Activated CD4-positive, alpha-beta memory T cell treated with anti-CD3 and anti-CD28 coated beads for 36 hours (primary cell): Measurements from ENCODE around the gene UBAP1L. TPM values are rescaled to one million over a fixed set of nuclear protein-coding genes. Genes with fewer than 3 reads are reported as not detected.
"Not testable (repeated sequence)": the region's sequence is repeated elsewhere in the genome, so short reads cannot be mapped to it uniquely, and the experiment has no call there.

Source experiments
- CTCF ChIA-PET: fragments of 350-600 bp; sonication (Branson Sonifier 250); formaldehyde crosslinking; loops from one replicate; lab custom pipeline; 2021; ENCODE audit warnings: antibody characterized with exemption, inconsistent platforms; lab: Charles Lee
- POLR2A ChIA-PET: fragments of 350-600 bp; sonication (Branson Sonifier 250); formaldehyde crosslinking; loops from one replicate; lab custom pipeline; 2021; ENCODE audit warnings: antibody characterized with exemption; lab: Charles Lee
- DNase-seq: peaks from one replicate; pipeline ENCODE4 v3.0.0-alpha.2; 2020
- H3K27ac Mint-ChIP-seq: one replicate; pipeline ENCODE4 v1.8.0; 2021; ENCODE audit warnings: mixed read lengths
- H3K27me3 Mint-ChIP-seq: one replicate; pipeline ENCODE4 v1.8.0; 2021; ENCODE audit warnings: mixed read lengths
- H3K36me3 Mint-ChIP-seq: one replicate; pipeline ENCODE4 v1.8.0; 2021; ENCODE audit warnings: mixed read lengths
- H3K4me1 Mint-ChIP-seq: one replicate; pipeline ENCODE4 v1.8.0; 2021; ENCODE audit warnings: low read depth, mixed read lengths
- H3K4me3 Mint-ChIP-seq: one replicate; pipeline ENCODE4 v1.8.0; 2021; ENCODE audit warnings: mild to moderate bottlenecking, mixed read lengths
- H3K9me3 Mint-ChIP-seq: one replicate; pipeline ENCODE4 v1.8.0; 2021; ENCODE audit warnings: mixed read lengths
- intact Hi-C: fragments of 100-400 bp; cut with micrococcal nuclease; formaldehyde crosslinking; loops from one replicate; pipeline ENCODE4 v1.15.1; 2023
- total RNA-seq, 2 experiments: library from RNA; stranded (reverse); gene quantifications; one replicate each; pipeline ENCODE4 v1.2.3, GENCODE V29; 2021

Gene UBAP1L
- total RNA-seq, 2 experiments from 2014 or later: 2.1 to 2.4 TPM

- no peaks in the 10 kb centered on the region for H3K27me3 Mint-ChIP-seq
- ChIA-PET CTCF (interaction anchor here (1.0 kb wide), 1 partner anchor 18 kb away, joined by 3 read pairs; no protein-coding TSS in a partner anchor), POLR2A (interaction anchor here (0.5 to 1.0 kb wide), 4 partner anchors 46 to 860 kb away, joined by 3 to 4 read pairs (median 3); partner anchors contain the start of gene RNU5B-1)
- H3K4me1 Mint-ChIP-seq: peaks cover 28% of the 10 kb centered on the region
- peak overlapping the region; percentile 85 for H3K4me3 Mint-ChIP-seq
- peak; percentile 34 for DNase-seq
- peaks cover 25% of the 10 kb centered on the region for H3K36me3 Mint-ChIP-seq
- intact Hi-C loops: loop anchor here (2.0 to 5.0 kb wide), 2 partner anchors 52 to 164 kb away; partner anchors contain the start of genes CLPX and RNU5A-1
- peak overlapping the region; percentile 71 for H3K27ac Mint-ChIP-seq
- H3K9me3 Mint-ChIP-seq: peaks cover 13% of the 10 kb centered on the region
Measured at GRCh38 chr15:65132878-65133547, 18.0 kb upstream of the UBAP1L start.

DNA sequence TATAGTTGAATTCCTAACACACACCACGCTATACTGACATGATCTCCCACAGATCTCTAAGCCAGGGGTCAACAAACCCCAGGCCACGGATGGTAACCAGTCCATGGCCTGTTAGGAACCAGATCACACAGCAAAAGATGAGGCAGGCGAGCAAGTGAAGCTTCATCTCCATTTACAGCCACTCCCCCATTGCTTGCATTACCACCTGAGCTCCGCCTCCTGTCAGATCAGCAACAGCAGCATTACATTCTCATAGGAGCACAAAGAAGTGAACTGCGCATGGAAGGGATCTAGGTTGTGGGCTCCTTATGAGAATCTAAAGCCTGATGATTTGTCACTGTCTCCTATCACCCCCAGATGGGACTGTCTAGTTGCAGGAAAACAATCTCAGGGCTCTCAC lies 15.9 kb upstream of the UBAP1L start:
- CTCF ChIA-PET: no interaction called here
- POLR2A ChIA-PET: no interaction called here
- H3K27me3 Mint-ChIP-seq: no peaks in the 10 kb centered on the region
- intact Hi-C loops: loop anchor here (5.0 kb wide), 1 partner anchor 166 kb away; the partner anchor contains the start of gene RNU5A-1
- H3K27ac Mint-ChIP-seq: no peak overlapping the region
- no peak for DNase-seq
- H3K4me1 Mint-ChIP-seq: peaks cover 33% of the 10 kb centered on the region
- H3K9me3 Mint-ChIP-seq: no peaks in the 10 kb centered on the region
- peak overlapping the region; percentile 13 for H3K4me3 Mint-ChIP-seq
- peaks cover 23% of the 10 kb centered on the region for H3K36me3 Mint-ChIP-seq

DNA sequence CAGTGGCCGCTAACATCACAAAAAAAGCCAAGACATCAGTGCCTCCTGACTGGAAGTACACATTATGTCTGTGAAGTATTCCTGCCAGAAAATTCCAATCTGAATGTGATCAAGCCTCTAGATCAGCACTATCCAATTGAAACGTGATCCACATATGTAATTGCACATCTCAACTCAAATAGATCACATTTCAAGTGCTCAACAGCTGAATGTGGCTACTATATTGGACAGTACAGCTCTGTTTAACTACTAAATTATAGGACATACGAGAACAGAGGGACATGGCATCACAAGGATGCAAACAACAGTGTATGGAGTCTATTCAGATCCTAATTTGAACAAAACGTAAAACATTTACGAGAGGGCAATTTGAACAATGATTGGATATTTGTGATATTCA lies 542 bp upstream of the UBAP1L start:
- Mint-ChIP-seq H3K36me3 (peaks cover 28% of the 10 kb centered on the region), H3K27me3 (no peaks in the 10 kb centered on the region), H3K4me3 (no peak overlapping the region), H3K4me1 (peaks cover 2% of the 10 kb centered on the region), H3K9me3 (no peaks in the 10 kb centered on the region), H3K27ac (no peak overlapping the region)
- no peak for DNase-seq
- intact Hi-C loops: no loop called here
- POLR2A ChIA-PET: no interaction called here
- CTCF ChIA-PET: interaction anchor here (1.4 to 1.6 kb wide), 2 partner anchors 14 to 182 kb away, joined by 3 to 7 read pairs; no protein-coding TSS in a partner anchor

DNA sequence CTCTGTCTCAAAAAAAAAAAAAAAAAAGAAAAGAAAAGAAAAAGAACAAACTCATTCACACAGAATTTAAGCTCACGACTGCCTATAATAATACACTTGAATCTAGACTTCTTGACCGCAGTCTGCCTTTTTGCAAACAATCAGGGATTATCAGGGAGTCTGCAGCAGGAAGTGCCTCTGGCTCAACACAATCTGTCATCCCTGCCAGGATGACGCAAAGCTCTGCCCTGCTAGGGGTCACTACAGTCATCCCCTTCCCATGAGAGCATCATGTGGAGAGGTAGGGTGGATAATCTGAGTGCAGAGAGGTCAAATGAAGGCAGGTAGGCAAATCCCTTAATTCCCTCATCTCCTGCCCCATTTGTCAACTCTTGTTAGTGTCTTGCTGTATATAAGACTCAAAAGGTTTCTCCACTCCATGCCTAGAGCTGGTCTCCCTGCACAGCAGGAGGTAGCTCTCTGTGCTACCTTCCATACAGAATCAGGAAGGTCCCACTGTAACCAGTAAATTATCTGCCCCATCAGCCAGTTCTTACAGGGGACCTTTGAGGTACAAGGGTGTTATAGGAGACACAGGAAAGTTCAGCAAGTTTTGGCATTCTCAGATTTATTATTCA lies 4.2 kb downstream of the UBAP1L start:
- Mint-ChIP-seq H3K4me3 (no peak overlapping the region), H3K4me1 (peaks cover 6% of the 10 kb centered on the region), H3K9me3 (no peaks in the 10 kb centered on the region), H3K27me3 (no peaks in the 10 kb centered on the region), H3K36me3 (peaks cover 8% of the 10 kb centered on the region), H3K27ac (no peak overlapping the region)
- no peak for DNase-seq
- CTCF ChIA-PET: interaction anchor here (2.5 kb wide), 1 partner anchor 10 kb away, joined by 10 read pairs; no protein-coding TSS in a partner anchor
- POLR2A ChIA-PET: no interaction called here
- intact Hi-C loops: no loop called here

- H3K27me3 Mint-ChIP-seq: no peaks in the 10 kb centered on the region
- no peak overlapping the region for H3K4me3 Mint-ChIP-seq
- DNase-seq: no peak
- ChIA-PET CTCF (interaction anchor here (1.0 kb wide), 1 partner anchor 28 kb away, joined by 3 read pairs; no protein-coding TSS in a partner anchor), POLR2A (no interaction called here)
- H3K9me3 Mint-ChIP-seq: no peaks in the 10 kb centered on the region
- H3K27ac Mint-ChIP-seq: peak overlapping the region; percentile 25
- intact Hi-C loops: no loop called here
- H3K4me1 Mint-ChIP-seq: peaks cover 6% of the 10 kb centered on the region
- peaks cover 13% of the 10 kb centered on the region for H3K36me3 Mint-ChIP-seq
Measured at GRCh38 chr15:65106011-65106590, 8.9 kb downstream of the UBAP1L start.

DNA sequence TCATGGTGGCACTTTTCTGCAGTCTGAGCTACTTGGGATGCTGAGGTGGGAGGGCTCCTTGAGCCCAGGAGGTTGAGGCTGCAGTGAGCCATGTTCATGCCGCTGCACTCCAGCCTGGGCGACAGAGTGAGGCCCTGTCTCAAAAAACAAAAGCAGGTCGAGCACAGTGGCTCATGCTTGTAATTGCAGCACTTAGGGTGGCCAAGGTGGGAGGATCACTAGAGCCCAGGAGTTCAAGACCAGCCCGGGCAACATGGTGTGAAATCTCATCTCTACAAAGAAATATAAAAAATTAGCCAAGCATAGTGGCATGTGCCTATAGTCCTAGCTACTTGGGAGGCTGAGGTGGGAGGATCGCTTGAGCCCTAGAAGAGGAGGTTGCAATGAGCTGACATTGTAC lies 10.0 kb downstream of the UBAP1L start:
- Mint-ChIP-seq H3K4me1 (peaks cover 5% of the 10 kb centered on the region), H3K27ac (no peak overlapping the region), H3K9me3 (no peaks in the 10 kb centered on the region), H3K36me3 (peaks cover 13% of the 10 kb centered on the region), H3K4me3 (no peak overlapping the region), H3K27me3 (no peaks in the 10 kb centered on the region)
- no peak for DNase-seq
- intact Hi-C loops: no loop called here
- ChIA-PET CTCF (no interaction called here), POLR2A (no interaction called here)

DNA sequence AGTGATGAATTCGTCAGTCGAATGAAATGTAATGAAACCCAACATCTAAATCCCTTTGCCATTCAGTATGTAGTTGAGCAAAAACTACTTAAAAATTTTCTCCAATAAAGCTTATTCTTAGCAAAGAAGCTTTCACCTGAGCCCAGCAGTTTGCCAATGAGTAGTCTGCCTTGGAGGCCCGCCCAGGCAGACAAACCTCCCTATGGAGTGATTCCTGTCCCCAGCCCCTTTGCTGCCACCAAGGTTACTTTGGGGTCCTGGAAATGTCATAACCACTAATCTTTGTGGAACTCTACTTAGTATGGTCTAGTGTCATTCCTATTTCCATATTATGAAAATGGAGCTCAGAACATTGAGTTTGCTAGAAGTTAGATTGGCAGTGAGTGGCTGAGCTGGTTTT lies 12.1 kb downstream of the UBAP1L start:
- Mint-ChIP-seq H3K36me3 (peaks cover 27% of the 10 kb centered on the region), H3K9me3 (no peaks in the 10 kb centered on the region), H3K27me3 (no peaks in the 10 kb centered on the region), H3K27ac (no peak overlapping the region), H3K4me3 (no peak overlapping the region), H3K4me1 (peaks cover 5% of the 10 kb centered on the region)
- POLR2A ChIA-PET: no interaction called here
- DNase-seq: no peak
- CTCF ChIA-PET: interaction anchor here (1.0 to 1.5 kb wide), 2 partner anchors 50 to 69 kb away, joined by 4 to 6 read pairs; no protein-coding TSS in a partner anchor
- intact Hi-C loops: no loop called here

DNA sequence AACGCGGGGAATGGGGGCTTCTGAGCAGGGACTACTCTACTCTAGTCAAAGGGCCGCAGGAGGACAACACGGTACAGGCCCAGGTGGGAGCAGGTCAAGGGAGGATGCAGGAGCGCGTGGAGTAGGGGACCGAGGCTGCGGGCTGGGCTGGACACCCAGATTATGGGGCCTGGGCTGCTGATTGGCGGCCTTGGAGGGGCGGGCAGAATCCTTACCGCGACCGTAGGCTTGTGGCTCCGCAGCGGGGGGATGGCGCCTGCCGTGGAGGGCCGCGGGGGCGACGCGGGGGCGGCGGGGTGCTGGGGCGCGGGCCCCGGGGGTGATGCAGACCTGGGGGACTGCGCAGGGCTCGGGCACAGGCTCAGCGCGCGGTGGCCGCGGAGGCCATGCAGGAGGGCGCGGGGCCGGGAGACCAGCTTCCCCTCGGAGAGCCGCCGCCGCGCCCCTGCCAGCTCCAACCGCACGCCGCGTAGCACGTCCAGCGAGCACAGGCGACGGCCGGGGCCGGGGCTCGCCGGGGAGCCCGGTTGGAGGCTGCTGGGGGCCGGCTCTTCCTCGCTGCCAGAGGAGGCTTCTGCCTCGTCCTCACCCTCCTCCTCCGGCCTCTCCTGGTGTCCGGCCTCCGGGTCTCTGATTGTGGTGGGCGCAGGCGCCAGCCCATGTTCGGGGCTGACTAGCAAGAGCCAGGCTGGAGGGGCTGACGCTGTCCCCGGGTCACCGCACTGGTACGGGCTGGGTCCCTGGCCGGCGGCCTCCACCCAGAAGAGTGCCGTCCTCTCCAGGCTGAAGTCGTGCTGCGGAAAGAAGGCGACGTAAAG lies 12.9 kb downstream of the UBAP1L start:
- POLR2A ChIA-PET: no interaction called here

DNA sequence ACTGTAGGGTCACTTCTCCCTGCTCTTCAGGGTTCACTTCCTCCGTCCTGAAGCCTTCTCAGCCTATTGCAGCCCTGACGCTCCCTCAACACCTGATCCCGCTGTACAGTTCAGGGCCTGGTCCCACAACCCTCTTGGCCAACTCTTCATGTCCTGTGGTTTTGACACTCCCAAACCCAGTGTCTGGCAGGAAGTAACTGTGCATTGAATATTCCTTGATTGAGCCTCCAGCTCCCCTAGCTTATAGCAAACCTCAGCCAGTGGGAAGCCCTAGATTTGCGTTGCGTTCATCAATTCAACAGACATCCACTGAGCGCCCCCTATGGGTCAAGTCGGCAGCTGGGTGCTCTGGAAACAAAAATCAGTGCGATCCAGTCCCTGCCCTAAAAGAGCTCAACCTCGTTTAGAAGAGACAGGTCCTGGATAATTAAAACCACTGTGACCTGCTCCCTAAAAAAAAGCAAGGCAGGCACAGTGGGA lies 13.5 kb downstream of the UBAP1L start:
- no peaks in the 10 kb centered on the region for H3K9me3 Mint-ChIP-seq
- H3K27me3 Mint-ChIP-seq: no peaks in the 10 kb centered on the region
- ChIA-PET CTCF (interaction anchor here (0.6 to 2.0 kb wide), 20 partner anchors 9 to 203 kb away, joined by 3 to 10 read pairs (median 4); partner anchors contain the start of genes RNU5B-1 and UBAP1L), POLR2A (no interaction called here)
- intact Hi-C loops: no loop called here
- peaks cover 5% of the 10 kb centered on the region for H3K4me1 Mint-ChIP-seq
- peaks cover 27% of the 10 kb centered on the region for H3K36me3 Mint-ChIP-seq
- H3K4me3 Mint-ChIP-seq: no peak overlapping the region
- peak; percentile 69 for DNase-seq
- H3K27ac Mint-ChIP-seq: no peak overlapping the region

More for the DNA sequence above, 12.9 kb downstream of the UBAP1L start:
- Mint-ChIP-seq H3K27ac (no peak overlapping the region), H3K36me3 (peaks cover 27% of the 10 kb centered on the region), H3K9me3 (no peaks in the 10 kb centered on the region), H3K4me3 (no peak overlapping the region), H3K4me1 (peaks cover 5% of the 10 kb centered on the region), H3K27me3 (no peaks in the 10 kb centered on the region)
- CTCF ChIA-PET: interaction anchor here (1.0 to 2.0 kb wide), 16 partner anchors 8 to 117 kb away, joined by 3 to 10 read pairs (median 4); partner anchors contain the start of gene UBAP1L
- intact Hi-C loops: no loop called here
- DNase-seq: no peak

DNA sequence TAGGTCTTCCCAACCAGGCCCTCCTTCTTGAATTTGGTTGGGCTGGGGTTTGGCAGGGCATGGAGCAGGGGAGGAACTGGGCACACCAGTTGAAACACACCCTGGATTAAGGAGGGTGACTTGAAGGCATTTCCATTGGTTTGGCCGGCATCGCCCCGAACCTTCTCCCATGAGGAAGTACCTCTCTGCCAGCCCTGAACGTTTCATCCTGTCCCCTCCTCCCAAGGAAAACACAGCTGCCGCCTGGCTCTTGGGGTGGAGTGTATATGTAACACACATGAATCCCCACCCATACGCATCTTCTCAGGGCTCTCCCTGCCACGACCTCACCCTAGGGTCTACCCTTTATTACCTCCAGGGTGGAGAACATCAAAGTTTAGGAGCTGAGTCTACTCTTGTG lies 14.6 kb downstream of the UBAP1L start:
- intact Hi-C loops: no loop called here
- no peaks in the 10 kb centered on the region for H3K4me1 Mint-ChIP-seq
- H3K9me3 Mint-ChIP-seq: no peaks in the 10 kb centered on the region
- no peak overlapping the region for H3K4me3 Mint-ChIP-seq
- no peak overlapping the region for H3K27ac Mint-ChIP-seq
- CTCF ChIA-PET: interaction anchor here (2.0 kb wide), 1 partner anchor 10 kb away, joined by 10 read pairs; no protein-coding TSS in a partner anchor
- H3K27me3 Mint-ChIP-seq: no peaks in the 10 kb centered on the region
- no peak for DNase-seq
- POLR2A ChIA-PET: no interaction called here
- H3K36me3 Mint-ChIP-seq: peaks cover 25% of the 10 kb centered on the region

GRCh38 chr15:65099801-65100200 lies 15.2 kb downstream of the UBAP1L start:
- POLR2A ChIA-PET, H3K9me3 Mint-ChIP-seq, H3K4me1 Mint-ChIP-seq, DNase-seq, H3K27ac Mint-ChIP-seq, H3K4me3 Mint-ChIP-seq, H3K27me3 Mint-ChIP-seq, intact Hi-C loops: not testable (repeated sequence)
- CTCF ChIA-PET: interaction anchor here (1.5 kb wide), 1 partner anchor 13 kb away, joined by 3 read pairs; no protein-coding TSS in a partner anchor
- peaks cover 22% of the 10 kb centered on the region for H3K36me3 Mint-ChIP-seq
